ENCODE results near the gene HMGXB3. TPM values are rescaled to one million over a fixed set of nuclear protein-coding genes. Genes with fewer than 3 reads are reported as not detected.

Gene HMGXB3, protein sequence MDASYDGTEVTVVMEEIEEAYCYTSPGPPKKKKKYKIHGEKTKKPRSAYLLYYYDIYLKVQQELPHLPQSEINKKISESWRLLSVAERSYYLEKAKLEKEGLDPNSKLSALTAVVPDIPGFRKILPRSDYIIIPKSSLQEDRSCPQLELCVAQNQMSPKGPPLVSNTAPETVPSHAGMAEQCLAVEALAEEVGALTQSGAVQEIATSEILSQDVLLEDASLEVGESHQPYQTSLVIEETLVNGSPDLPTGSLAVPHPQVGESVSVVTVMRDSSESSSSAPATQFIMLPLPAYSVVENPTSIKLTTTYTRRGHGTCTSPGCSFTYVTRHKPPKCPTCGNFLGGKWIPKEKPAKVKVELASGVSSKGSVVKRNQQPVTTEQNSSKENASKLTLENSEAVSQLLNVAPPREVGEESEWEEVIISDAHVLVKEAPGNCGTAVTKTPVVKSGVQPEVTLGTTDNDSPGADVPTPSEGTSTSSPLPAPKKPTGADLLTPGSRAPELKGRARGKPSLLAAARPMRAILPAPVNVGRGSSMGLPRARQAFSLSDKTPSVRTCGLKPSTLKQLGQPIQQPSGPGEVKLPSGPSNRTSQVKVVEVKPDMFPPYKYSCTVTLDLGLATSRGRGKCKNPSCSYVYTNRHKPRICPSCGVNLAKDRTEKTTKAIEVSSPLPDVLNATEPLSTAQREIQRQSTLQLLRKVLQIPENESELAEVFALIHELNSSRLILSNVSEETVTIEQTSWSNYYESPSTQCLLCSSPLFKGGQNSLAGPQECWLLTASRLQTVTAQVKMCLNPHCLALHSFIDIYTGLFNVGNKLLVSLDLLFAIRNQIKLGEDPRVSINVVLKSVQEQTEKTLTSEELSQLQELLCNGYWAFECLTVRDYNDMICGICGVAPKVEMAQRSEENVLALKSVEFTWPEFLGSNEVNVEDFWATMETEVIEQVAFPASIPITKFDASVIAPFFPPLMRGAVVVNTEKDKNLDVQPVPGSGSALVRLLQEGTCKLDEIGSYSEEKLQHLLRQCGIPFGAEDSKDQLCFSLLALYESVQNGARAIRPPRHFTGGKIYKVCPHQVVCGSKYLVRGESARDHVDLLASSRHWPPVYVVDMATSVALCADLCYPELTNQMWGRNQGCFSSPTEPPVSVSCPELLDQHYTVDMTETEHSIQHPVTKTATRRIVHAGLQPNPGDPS (N-terminal part only)
- total RNA-seq (2014; rRNA removed; shearing (Covaris generic)) (35.1 and 40.4 TPM in 2 replicates), total RNA-seq (2022) (40.2 and 44.0 TPM in 2 replicates), Bru-seq, nascent RNA (percentile 87 among the genes with signal in this experiment), BruChase-seq, experiment 1, labeled RNA remaining after a 6-hour chase (percentile 77 among the genes with signal in this experiment), BruChase-seq, experiment 2, labeled RNA remaining after a 2-hour chase (percentile 79 among the genes with signal in this experiment)
- long read RNA-seq, full-length matches to known transcripts = 6 of 17 reads
- long read RNA-seq, partial matches to known transcripts = 8 of 17 reads
- long read RNA-seq, other reads (novel, unspliced or antisense) = 3 of 17 reads

- intact Hi-C loops (cut with micrococcal nuclease; ENCODE audit: unreplicated experiment) = loop anchor here (2.0 to 5.0 kb wide), 4 partner anchors 40 to 656 kb away; partner anchors contain the start of genes CSNK1A1, GRPEL2, PPARGC1B and SLC26A2
- Histone ChIP-seq H3K4me2 (ENCODE audit: low read length) (peak within 1 kb of the TSS; percentile 85), H2AFZ (ENCODE audit: low read length) (peak within 1 kb of the TSS; percentile 77), H3K36me3 (ENCODE audit: insufficient read depth, low read length) (peaks cover 29% of the 10 kb centered on the region), H3K79me2 (ENCODE audit: insufficient read depth, low read depth, low read length) (peaks cover 44% of the 10 kb centered on the region), H4K20me1 (ENCODE audit: insufficient read depth, low read length) (peaks cover 10% of the 10 kb centered on the region; the same call in 1 of the 2 replicates), H3K27ac (ENCODE audit: low read depth, low read length, poor library complexity, severe bottlenecking) (peak within 1 kb of the TSS; percentile 66), H3K9me2 (ENCODE audit: insufficient read depth, low read length) (no peaks in the 10 kb centered on the region), H3K4me3 (ENCODE audit: low read depth, low read length, poor library complexity, severe bottlenecking) (peak within 1 kb of the TSS; percentile 83), H3K9me3 (ENCODE audit: low read length) (no peaks in the 10 kb centered on the region), H3K4me1 (ENCODE audit: insufficient read depth, low read length, poor library complexity, severe bottlenecking) (peaks cover 27% of the 10 kb centered on the region)
- no peak for TF ChIP-seq EZH2phosphoT487 (IDR thresholded peaks at IDR 0.05; ENCODE audit: borderline replicate concordance, low read depth, low read length)
- TF ChIP-seq, protein P1, sequence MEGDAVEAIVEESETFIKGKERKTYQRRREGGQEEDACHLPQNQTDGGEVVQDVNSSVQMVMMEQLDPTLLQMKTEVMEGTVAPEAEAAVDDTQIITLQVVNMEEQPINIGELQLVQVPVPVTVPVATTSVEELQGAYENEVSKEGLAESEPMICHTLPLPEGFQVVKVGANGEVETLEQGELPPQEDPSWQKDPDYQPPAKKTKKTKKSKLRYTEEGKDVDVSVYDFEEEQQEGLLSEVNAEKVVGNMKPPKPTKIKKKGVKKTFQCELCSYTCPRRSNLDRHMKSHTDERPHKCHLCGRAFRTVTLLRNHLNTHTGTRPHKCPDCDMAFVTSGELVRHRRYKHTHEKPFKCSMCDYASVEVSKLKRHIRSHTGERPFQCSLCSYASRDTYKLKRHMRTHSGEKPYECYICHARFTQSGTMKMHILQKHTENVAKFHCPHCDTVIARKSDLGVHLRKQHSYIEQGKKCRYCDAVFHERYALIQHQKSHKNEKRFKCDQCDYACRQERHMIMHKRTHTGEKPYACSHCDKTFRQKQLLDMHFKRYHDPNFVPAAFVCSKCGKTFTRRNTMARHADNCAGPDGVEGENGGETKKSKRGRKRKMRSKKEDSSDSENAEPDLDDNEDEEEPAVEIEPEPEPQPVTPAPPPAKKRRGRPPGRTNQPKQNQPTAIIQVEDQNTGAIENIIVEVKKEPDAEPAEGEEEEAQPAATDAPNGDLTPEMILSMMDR (conservative IDR thresholded peaks at IDR 0.05; ENCODE audit: low read length) = no peak
- ChIA-PET POLR2A (interaction anchor here (0.6 to 1.5 kb wide), 5 partner anchors 21 to 654 kb away, joined by 3 to 4 read pairs (median 3); no protein-coding TSS in a partner anchor), CTCF (ENCODE audit: unreplicated experiment) (no interaction called here)
- no TSS peak for BruUV-seq (replicated peaks)
- peak; percentile 96 for DNase-seq (ENCODE audit: low spot score)
These were observed at the start of gene HMGXB3, which contains the start of gene TIGD6 for GRCh38 chr5:150000256-150000989. TSS of gene HMGXB3 (plus strand) at chr5:150000739. CDS start at chr5:150004853, 4,114 bp downstream. TSS of gene TIGD6 (minus strand) at chr5:150000654. CDS start at chr5:149996348, 4,306 bp downstream.

DNA sequence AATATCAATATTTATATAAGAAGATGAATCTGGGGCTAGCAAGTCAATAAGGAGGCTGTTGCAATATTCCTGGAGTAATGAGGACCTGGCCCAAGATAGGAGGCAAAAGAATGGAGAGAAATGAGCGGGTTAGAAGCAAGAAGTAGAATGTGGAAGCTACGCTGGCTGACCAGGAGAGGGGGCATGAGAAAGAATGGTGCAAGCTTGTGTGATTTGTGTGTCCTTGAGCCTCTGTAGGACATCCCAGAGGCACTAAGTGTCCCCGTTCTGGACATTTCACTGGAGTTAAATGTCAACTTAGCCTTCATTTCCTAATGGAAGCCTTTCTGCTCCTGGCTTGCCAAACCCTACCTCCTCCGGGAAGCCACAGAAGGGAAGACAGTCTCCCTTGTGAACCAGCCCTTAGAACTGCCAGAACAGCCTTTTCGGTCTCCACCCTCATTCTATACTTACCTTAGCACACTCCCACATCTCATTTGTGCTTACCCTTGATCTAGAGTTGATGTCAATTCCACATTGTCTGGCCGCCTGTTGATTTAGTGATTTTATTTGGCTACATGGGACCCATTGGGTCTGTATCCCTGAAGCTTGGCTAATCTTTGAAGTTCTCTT is 49.3 kb upstream of the HMGXB3 start:
- Histone ChIP-seq H3K4me3 (ENCODE audit: low read depth, low read length, poor library complexity, severe bottlenecking) (no peak overlapping the region), H3K79me2 (ENCODE audit: insufficient read depth, low read depth, low read length) (no peaks in the 10 kb centered on the region), H3K4me1 (ENCODE audit: insufficient read depth, low read length, poor library complexity, severe bottlenecking) (no peaks in the 10 kb centered on the region), H3K36me3 (ENCODE audit: insufficient read depth, low read length) (no peaks in the 10 kb centered on the region), H3K9me3 (ENCODE audit: low read length) (no peaks in the 10 kb centered on the region), H3K9me2 (ENCODE audit: insufficient read depth, low read length) (no peaks in the 10 kb centered on the region), H3K4me2 (ENCODE audit: low read length) (no peak overlapping the region), H2AFZ (ENCODE audit: low read length) (no peak overlapping the region), H4K20me1 (ENCODE audit: insufficient read depth, low read length) (no peaks in the 10 kb centered on the region; the same call in 1 of the 2 replicates), H3K27ac (ENCODE audit: low read depth, low read length, poor library complexity, severe bottlenecking) (no peak overlapping the region)
- POLR2A ChIA-PET = no interaction called here
- CTCF ChIA-PET (ENCODE audit: unreplicated experiment) = no interaction called here
- no peak for DNase-seq (ENCODE audit: low spot score)
- TF ChIP-seq EZH2phosphoT487 (IDR thresholded peaks at IDR 0.05; ENCODE audit: borderline replicate concordance, low read depth, low read length) = no peak
- TF ChIP-seq, protein P1 (conservative IDR thresholded peaks at IDR 0.05; ENCODE audit: low read length) = 0 out of 2 replicates have a peak, but pooled peaks have one; percentile 30
- intact Hi-C loops (cut with micrococcal nuclease; ENCODE audit: unreplicated experiment) = no loop called here
- BruUV-seq (replicated peaks) = no TSS peak
